Activated naive CD4-positive, alpha-beta T cell treated with anti-CD3 and anti-CD28 coated beads, Interleukin-2, amount 50 U/mL, for 72 hours (primary cell): ENCODE measurements around the gene R3HDM2. TPM values are rescaled to one million over a fixed set of nuclear protein-coding genes. Genes with fewer than 3 reads are reported as not detected.
"Not testable (repeated sequence)": the region's sequence is repeated elsewhere in the genome, so short reads cannot be mapped to it uniquely, and the experiment has no call there.

Source experiments
- ATAC-seq, 2 donors: fragments of 150-1000 bp; cut with Tn5 transposase; 2 replicates each; pipeline ENCODE4 v1.10.0; 2021; ENCODE audit warnings: mild to moderate bottlenecking in 2 of 2, moderate library complexity in 2 of 2
- DNase-seq, 2 donors: peaks; one replicate each; pipeline ENCODE4 v3.0.0; 2021 to 2022; ENCODE audit warnings: low spot score in 2 of 2
- H3K27ac Mint-ChIP-seq, 2 donors: one replicate each; pipeline ENCODE4 v1.8.0; 2022; ENCODE audit warnings: mild to moderate bottlenecking in 2 of 2, mixed read lengths in 2 of 2
- H3K36me3 Mint-ChIP-seq, 2 donors: one replicate each; pipeline ENCODE4 v1.8.0; 2022; ENCODE audit warnings: mixed read lengths in 2 of 2
- H3K9me3 Mint-ChIP-seq, 2 donors: one replicate each; pipeline ENCODE4 v1.8.0; 2022; ENCODE audit warnings: mixed read lengths in 2 of 2
- total RNA-seq, 2 donors: library from RNA; stranded (reverse); gene quantifications; one replicate each; pipeline ENCODE4 v1.2.3, GENCODE V29; 2022

Gene R3HDM2
- total RNA-seq, 2 donors from 2014 or later: 36.3 to 57.1 TPM

- no peaks in the 10 kb centered on the region for H3K9me3 Mint-ChIP-seq
- ATAC-seq: no peak
- no peak overlapping the region for H3K27ac Mint-ChIP-seq
- H3K36me3 Mint-ChIP-seq: peaks cover 5 to 6% of the 10 kb centered on the region in 2 donors
- DNase-seq: no peak
These were observed 129.8 kb downstream of the R3HDM2 start for GRCh38 chr12:57300961-57301584.

GRCh38 chr12:57299514-57300016 lies 131.3 kb downstream of the R3HDM2 start:
- H3K27ac Mint-ChIP-seq: no peak overlapping the region
- no peak for ATAC-seq
- peaks cover 5 to 6% of the 10 kb centered on the region in 2 donors for H3K36me3 Mint-ChIP-seq
- no peaks in the 10 kb centered on the region for H3K9me3 Mint-ChIP-seq
- DNase-seq: no peak

- Mint-ChIP-seq H3K36me3 (peaks cover 5 to 6% of the 10 kb centered on the region in 2 donors), H3K9me3 (no peaks in the 10 kb centered on the region), H3K27ac (no peak overlapping the region)
- DNase-seq (no peak), ATAC-seq (no peak)
These were observed 134.6 kb downstream of the R3HDM2 start for GRCh38 chr12:57296291-57296690.

GRCh38 chr12:57282073-57282472 lies 148.8 kb downstream of the R3HDM2 start:
- H3K36me3 Mint-ChIP-seq: peaks cover 6 to 22% of the 10 kb centered on the region in 2 donors
- ATAC-seq, H3K9me3 Mint-ChIP-seq, DNase-seq: not testable (repeated sequence)
- peak overlapping the region; percentile 61 to 92 for H3K27ac Mint-ChIP-seq

GRCh38 chr12:57280211-57281062 lies 150.4 kb downstream of the R3HDM2 start:
- DNase-seq: peak; percentile 70 to 84
- peaks cover 0 to 19% of the 10 kb centered on the region in 2 donors for H3K36me3 Mint-ChIP-seq
- peak; percentile 99 to 100 for ATAC-seq
- H3K27ac Mint-ChIP-seq: peak overlapping the region; percentile 92 to 95
- no peaks in the 10 kb centered on the region for H3K9me3 Mint-ChIP-seq

GRCh38 chr12:57278465-57279381 lies 152.1 kb downstream of the R3HDM2 start:
- H3K27ac Mint-ChIP-seq: peak overlapping the region; percentile 31 to 76
- H3K36me3 Mint-ChIP-seq: peaks cover 0 to 22% of the 10 kb centered on the region in 2 donors
- no peak for ATAC-seq
- H3K9me3 Mint-ChIP-seq: no peaks in the 10 kb centered on the region
- no peak for DNase-seq

- DNase-seq (peak in 1 of 2 donors; percentile 11), ATAC-seq (no peak)
- H3K27ac Mint-ChIP-seq: peak overlapping the region in 1 of 2 donors; percentile 55
- no peaks in the 10 kb centered on the region for H3K9me3 Mint-ChIP-seq
- peaks cover 0 to 22% of the 10 kb centered on the region in 2 donors for H3K36me3 Mint-ChIP-seq
These were observed 153.8 kb downstream of the R3HDM2 start for GRCh38 chr12:57276935-57277563.

- not testable (repeated sequence) for ATAC-seq, H3K9me3 Mint-ChIP-seq, DNase-seq, H3K27ac Mint-ChIP-seq
- H3K36me3 Mint-ChIP-seq: peaks cover 0 to 22% of the 10 kb centered on the region in 2 donors
These were observed 154.6 kb downstream of the R3HDM2 start for GRCh38 chr12:57276233-57276632.

- no peak for DNase-seq
- no peak for ATAC-seq
- Mint-ChIP-seq H3K36me3 (peaks cover 8 to 17% of the 10 kb centered on the region in 2 donors), H3K9me3 (no peaks in the 10 kb centered on the region), H3K27ac (peak overlapping the region in 1 of 2 donors; percentile 10)
These were observed 157.3 kb downstream of the R3HDM2 start for GRCh38 chr12:57273516-57273915.

- Mint-ChIP-seq H3K9me3 (no peaks in the 10 kb centered on the region), H3K27ac (no peak overlapping the region), H3K36me3 (peaks cover 7 to 8% of the 10 kb centered on the region in 2 donors)
- no peak for ATAC-seq
- no peak for DNase-seq
These were observed 158.3 kb downstream of the R3HDM2 start for GRCh38 chr12:57272337-57273151.

GRCh38 chr12:57270966-57271470 lies 159.8 kb downstream of the R3HDM2 start:
- peak overlapping the region in 1 of 2 donors; percentile 10 for H3K27ac Mint-ChIP-seq
- no peak for ATAC-seq
- H3K9me3 Mint-ChIP-seq: no peaks in the 10 kb centered on the region
- DNase-seq: no peak
- peaks cover 8 to 12% of the 10 kb centered on the region in 2 donors for H3K36me3 Mint-ChIP-seq

GRCh38 chr12:57268264-57268663 lies 162.6 kb downstream of the R3HDM2 start:
- Mint-ChIP-seq H3K27ac (peak overlapping the region; percentile 68 to 77), H3K9me3 (no peaks in the 10 kb centered on the region), H3K36me3 (peaks cover 6 to 8% of the 10 kb centered on the region in 2 donors)
- DNase-seq (peak in 1 of 2 donors; percentile 14), ATAC-seq (peak; percentile 87 to 89)

- peaks cover 6 to 8% of the 10 kb centered on the region in 2 donors for H3K36me3 Mint-ChIP-seq
- H3K27ac Mint-ChIP-seq: peak overlapping the region in 1 of 2 donors; percentile 1
- no peak for ATAC-seq
- H3K9me3 Mint-ChIP-seq: no peaks in the 10 kb centered on the region
- DNase-seq: no peak
These were observed 164.2 kb downstream of the R3HDM2 start for GRCh38 chr12:57266681-57267080.

GRCh38 chr12:57263096-57263495 lies 167.7 kb downstream of the R3HDM2 start:
- Mint-ChIP-seq H3K27ac (no peak overlapping the region), H3K36me3 (peaks cover 0 to 6% of the 10 kb centered on the region in 2 donors), H3K9me3 (no peaks in the 10 kb centered on the region)
- no peak for DNase-seq
- ATAC-seq: no peak
